Measurements from ENCODE around the gene SLC4A1AP. TPM values are rescaled to one million over a fixed set of nuclear protein-coding genes. Genes with fewer than 3 reads are reported as not detected.

SLC4A1AP gene
- total and polyA plus RNA-seq, 10 of the 15 experiments (the other 5 are each of a cell fraction or from before 2014, with no cell fraction given), result 6.5 to 30.1 (median 21.5) TPM

DNA sequence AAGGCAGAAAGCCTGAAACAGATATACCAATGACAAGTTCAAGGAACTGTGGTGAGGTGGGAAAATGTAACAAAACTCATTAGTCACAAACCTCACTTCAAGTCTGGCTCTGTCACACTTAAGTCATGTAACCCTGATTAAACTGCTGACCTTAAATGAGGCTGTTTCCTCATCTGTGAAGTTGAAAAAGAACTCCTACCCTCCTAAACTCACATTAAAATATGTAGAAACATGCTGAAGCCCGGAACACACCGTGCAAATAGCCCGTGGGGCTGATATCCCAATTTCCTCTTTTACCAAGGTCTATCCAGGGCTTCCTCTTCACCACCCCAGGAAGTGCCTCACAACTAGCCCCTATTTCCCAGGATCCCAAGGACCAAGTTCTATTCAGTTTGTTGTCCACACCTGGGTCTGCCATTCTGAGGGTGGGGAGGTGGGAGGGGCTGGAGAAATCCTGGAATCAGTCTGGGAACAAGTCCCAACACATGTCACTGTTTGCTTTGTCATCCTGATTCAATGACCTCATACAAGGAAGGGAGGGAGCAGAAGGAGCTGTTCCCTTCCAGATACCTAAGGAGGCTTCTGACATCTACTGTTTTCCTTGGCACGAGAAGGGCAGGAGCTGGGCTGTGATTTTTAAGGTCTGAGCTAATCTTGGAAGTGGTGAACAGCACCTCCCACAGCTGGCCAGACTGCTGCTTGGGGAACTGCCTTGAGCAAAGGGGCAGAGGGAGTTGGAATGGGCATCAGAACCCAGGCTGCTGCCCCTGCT, 42.3 kb downstream of the SLC4A1AP start (continued):
- TF ChIP-seq CHD4 (IDR thresholded peaks at IDR 0.05) (no peak), POLR2AphosphoS2 (IDR thresholded peaks at IDR 0.05; ENCODE audit: low read depth, low read length) (no peak), CBFB (IDR thresholded peaks at IDR 0.05; ENCODE audit: low read depth) (no peak), MTA3 (IDR thresholded peaks at IDR 0.05; ENCODE audit: borderline replicate concordance, low read length) (no peak), CHD2 (IDR thresholded peaks at IDR 0.05; ENCODE audit: borderline replicate concordance, low read depth, low read length) (no peak), SREBF1 (IDR thresholded peaks at IDR 0.05; ENCODE audit: low read length) (no peak), TARDBP (IDR thresholded peaks at IDR 0.05; ENCODE audit: borderline replicate concordance) (no peak), RBBP5 (conservative IDR thresholded peaks at IDR 0.05) (no peak), ZNF207 (IDR thresholded peaks at IDR 0.05; ENCODE audit: borderline replicate concordance) (no peak), SUZ12 (IDR thresholded peaks at IDR 0.05; ENCODE audit: unreplicated experiment) (no peak), ZNF384 (IDR thresholded peaks at IDR 0.05; ENCODE audit: borderline replicate concordance, low read depth, low read length) (no peak), ZNF274 (IDR thresholded peaks at IDR 0.05; ENCODE audit: insufficient read depth, insufficient read length) (no peak), ATF7 (IDR thresholded peaks at IDR 0.05; ENCODE audit: low read depth) (no peak), TCF12 (IDR thresholded peaks at IDR 0.05; ENCODE audit: low read depth, low read length) (no peak)
- TF ChIP-seq, protein P1, sequence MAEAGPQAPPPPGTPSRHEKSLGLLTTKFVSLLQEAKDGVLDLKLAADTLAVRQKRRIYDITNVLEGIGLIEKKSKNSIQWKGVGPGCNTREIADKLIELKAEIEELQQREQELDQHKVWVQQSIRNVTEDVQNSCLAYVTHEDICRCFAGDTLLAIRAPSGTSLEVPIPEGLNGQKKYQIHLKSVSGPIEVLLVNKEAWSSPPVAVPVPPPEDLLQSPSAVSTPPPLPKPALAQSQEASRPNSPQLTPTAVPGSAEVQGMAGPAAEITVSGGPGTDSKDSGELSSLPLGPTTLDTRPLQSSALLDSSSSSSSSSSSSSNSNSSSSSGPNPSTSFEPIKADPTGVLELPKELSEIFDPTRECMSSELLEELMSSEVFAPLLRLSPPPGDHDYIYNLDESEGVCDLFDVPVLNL (IDR thresholded peaks at IDR 0.05; ENCODE audit: low read depth, low read length), result no peak
